SJCRH30 (cell line): ENCODE data around the gene EZR. TPM values are rescaled to one million over a fixed set of nuclear protein-coding genes. Genes with fewer than 3 reads are reported as not detected.

ENCODE experiments used
- DNase-seq, 2 experiments: peaks; one replicate each; pipeline ENCODE4 v3.0.0-alpha.2; 2015 to 2020
- H3K27ac ChIP-seq: fragments of 250-450 bp; sonication (Bioruptor Pico); 2 replicates; pipeline ENCODE4 v1.5.1; 2020; ENCODE audit warnings: mild to moderate bottlenecking, moderate library complexity
- H3K27me3 ChIP-seq: fragments of 250-450 bp; sonication (Bioruptor Pico); 2 replicates; pipeline ENCODE4 v1.5.1; 2020; ENCODE audit warnings: mild to moderate bottlenecking, moderate library complexity
- H3K36me3 ChIP-seq: fragments of 250-450 bp; sonication (Bioruptor Pico); 2 replicates; pipeline ENCODE4 v1.5.1; 2020; ENCODE audit warnings: mild to moderate bottlenecking, moderate library complexity
- H3K4me1 ChIP-seq: fragments of 250-450 bp; sonication (Bioruptor Pico); 2 replicates; pipeline ENCODE4 v1.5.1; 2020; ENCODE audit warnings: mild to moderate bottlenecking, moderate library complexity
- H3K4me3 ChIP-seq: fragments of 250-450 bp; sonication (Bioruptor Pico); 2 replicates; pipeline ENCODE4 v1.5.1; 2020; ENCODE audit warnings: mild to moderate bottlenecking, moderate library complexity
- H3K9me3 ChIP-seq: fragments of 250-450 bp; sonication (Bioruptor Pico); replicated peaks from 2 replicates; pipeline ENCODE4 v1.5.1; 2020; ENCODE audit warnings: mild to moderate bottlenecking, moderate library complexity
- total RNA-seq: library from RNA; depleted of rRNA; stranded (reverse); fragments of >200 nt; shearing (Covaris generic); gene quantifications from 2 replicates; pipeline ENCODE4 v1.2.3, GENCODE V29; 2014; rRNA removed

EZR gene
- 41.9 and 44.6 TPM in 2 replicates for total RNA-seq

DNA sequence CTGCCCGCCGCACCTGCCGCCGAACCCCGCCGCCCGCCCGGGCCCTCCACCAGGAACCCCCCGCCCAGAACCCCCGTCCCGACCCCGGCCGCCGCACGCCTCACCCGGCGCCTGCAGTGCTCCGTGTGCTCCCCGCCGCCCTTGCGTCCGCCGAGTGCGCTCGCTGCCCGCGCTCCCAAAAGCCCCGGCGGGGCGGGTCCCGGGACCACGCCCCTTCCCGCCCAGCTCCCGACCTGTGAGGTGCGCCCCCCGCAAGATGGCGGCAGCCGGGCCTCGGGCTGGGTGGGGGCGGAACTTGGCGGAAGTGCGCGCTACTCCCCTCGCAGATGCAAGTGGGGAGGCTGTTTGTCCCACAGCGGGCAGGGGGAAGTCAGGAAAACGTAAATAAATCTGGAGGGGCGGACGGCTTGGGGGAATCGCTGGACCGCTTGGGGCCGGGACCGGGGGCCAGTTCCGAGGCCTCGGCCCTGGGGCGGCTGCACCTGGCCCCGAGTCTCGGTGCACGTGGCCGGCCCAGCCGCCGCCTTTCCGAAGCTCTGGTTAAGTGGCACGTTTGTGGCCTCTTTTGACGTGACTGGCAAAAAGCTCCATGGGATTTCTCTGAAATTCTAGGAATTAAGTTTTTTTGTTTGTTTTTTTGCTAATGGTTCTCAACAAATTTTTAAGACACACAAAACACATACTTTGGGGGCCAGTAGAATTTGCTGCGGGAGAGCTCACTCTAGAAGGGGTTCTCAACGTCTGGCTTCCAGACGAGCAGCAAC lies at the start of gene EZR:
TSS of gene EZR (minus strand) at position 156 of the 764 bp plus-strand sequence. CDS start 1,275 bp downstream, outside the sequence.
- H3K4me1 ChIP-seq: peaks cover 16% of the 10 kb centered on the region
- H3K27me3 ChIP-seq: no peaks in the 10 kb centered on the region
- peak within 1 kb of the TSS; percentile 33; the same call in 1 of the 2 replicates for H3K27ac ChIP-seq
- H3K36me3 ChIP-seq: no peaks in the 10 kb centered on the region
- no peaks in the 10 kb centered on the region; the same call in 1 of the 2 replicates for H3K9me3 ChIP-seq
- H3K4me3 ChIP-seq: peak within 1 kb of the TSS; percentile 81
- peak; percentile 76 to 78 for DNase-seq

DNA sequence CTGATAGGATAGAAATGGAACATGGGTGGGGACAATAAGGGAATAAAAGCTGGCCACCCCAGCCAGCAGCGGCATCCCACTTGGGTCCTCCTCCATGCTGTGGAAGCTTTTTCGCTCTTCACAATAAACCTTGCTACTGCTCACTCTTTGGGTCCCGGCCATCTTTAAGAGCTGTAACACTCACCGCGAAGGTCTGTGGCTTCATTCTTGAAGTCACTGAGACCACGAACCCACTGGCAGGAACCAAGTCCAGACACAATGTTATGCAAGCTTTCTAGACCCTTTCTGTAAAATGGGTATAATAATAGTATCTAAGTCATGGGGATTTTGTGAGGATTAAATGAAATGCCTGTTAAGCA lies 48.9 kb upstream of the EZR start:
- no peaks in the 10 kb centered on the region for H3K9me3 ChIP-seq
- no peak for DNase-seq
- no peaks in the 10 kb centered on the region for H3K27me3 ChIP-seq
- H3K27ac ChIP-seq: no peak overlapping the region
- H3K4me1 ChIP-seq: no peaks in the 10 kb centered on the region
- no peaks in the 10 kb centered on the region for H3K36me3 ChIP-seq
- no peak overlapping the region for H3K4me3 ChIP-seq

DNA sequence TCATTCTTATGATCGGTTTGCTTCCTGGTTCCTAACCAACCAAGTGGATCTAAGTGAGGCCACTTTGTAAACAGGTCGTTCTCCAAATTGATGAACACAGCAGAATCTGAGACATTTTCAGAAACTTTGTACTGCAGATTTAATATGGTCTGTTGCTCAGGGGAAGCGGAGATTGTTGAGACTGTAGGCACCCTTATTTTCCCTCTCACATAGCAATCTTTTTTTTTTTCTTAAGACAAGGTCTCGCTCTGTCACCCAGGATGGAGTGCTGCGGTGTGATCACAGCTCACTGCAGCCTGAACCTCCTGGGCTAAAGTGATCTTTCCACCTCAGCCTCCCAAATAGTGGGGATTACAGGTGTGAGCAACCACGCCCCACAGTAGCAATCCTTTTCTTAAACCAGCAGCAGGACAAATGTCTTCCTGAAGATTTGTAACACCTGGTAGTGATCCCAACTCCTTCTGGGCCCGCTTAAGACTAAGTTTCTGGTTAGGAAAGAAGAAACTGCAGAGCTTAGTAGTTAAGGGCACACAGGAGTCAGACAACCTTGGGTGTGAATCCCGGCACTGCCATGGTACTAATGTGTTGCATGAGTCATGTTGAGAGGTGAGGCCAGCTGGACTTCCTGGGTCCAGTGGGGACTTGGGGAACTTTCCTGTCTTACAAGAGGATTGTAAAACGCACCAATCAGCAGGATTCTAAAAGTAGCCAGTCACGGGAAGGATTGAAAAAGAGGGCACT lies 48.4 kb upstream of the EZR start:
- H3K4me3 ChIP-seq: no peak overlapping the region
- DNase-seq: no peak
- H3K9me3 ChIP-seq: no peaks in the 10 kb centered on the region
- no peaks in the 10 kb centered on the region for H3K4me1 ChIP-seq
- H3K27ac ChIP-seq: no peak overlapping the region
- H3K27me3 ChIP-seq: no peaks in the 10 kb centered on the region
- no peaks in the 10 kb centered on the region for H3K36me3 ChIP-seq

DNA sequence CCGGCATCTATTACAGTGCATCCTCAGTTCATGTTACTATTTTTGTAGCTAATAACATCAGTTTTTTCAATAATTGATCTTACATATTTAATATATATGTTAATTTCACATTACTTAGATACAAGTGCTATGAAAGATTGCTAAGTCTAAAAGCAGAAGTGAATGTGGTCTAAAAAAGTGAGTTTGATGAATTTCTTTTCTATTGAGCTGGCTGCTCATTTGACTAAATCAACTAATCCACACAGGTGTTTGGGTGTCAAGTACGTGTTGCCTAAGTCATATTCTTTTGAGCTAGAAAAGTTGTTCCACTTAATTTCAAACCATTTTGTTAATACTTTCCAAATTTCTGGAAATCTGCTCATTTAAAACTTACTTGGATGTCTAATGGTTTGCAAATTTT lies 46.6 kb upstream of the EZR start:
- DNase-seq: no peak
- H3K27ac ChIP-seq: no peak overlapping the region
- H3K4me1 ChIP-seq: no peaks in the 10 kb centered on the region
- no peaks in the 10 kb centered on the region for H3K36me3 ChIP-seq
- no peaks in the 10 kb centered on the region for H3K9me3 ChIP-seq
- H3K27me3 ChIP-seq: 0 out of 2 replicates have a peak, but pooled peaks cover 4% of the 10 kb centered on the region
- H3K4me3 ChIP-seq: no peak overlapping the region

DNA sequence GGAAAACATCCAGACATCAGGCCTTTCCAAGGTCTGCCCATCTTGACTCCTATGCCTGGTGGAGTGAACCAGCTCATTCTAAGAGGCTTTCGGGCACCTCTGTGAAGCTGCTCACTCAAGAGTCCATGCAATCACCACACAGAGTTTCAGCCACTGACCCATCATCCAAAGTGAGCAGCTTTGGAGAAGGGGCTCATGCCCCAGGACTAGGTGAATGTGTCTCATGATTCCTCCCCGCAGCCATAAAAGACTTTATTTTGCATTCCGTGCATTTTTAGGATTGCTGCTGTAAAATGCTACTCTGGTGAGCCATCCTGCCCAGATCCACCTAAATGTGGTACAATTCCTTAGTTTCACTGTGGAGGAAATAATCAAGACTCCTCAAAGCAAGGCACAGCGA lies 44.5 kb upstream of the EZR start:
- Histone ChIP-seq H3K9me3 (no peaks in the 10 kb centered on the region), H3K4me3 (no peak overlapping the region), H3K27ac (no peak overlapping the region), H3K4me1 (no peaks in the 10 kb centered on the region), H3K36me3 (no peaks in the 10 kb centered on the region), H3K27me3 (0 out of 2 replicates have a peak, but pooled peaks cover 4% of the 10 kb centered on the region)
- DNase-seq: no peak

DNA sequence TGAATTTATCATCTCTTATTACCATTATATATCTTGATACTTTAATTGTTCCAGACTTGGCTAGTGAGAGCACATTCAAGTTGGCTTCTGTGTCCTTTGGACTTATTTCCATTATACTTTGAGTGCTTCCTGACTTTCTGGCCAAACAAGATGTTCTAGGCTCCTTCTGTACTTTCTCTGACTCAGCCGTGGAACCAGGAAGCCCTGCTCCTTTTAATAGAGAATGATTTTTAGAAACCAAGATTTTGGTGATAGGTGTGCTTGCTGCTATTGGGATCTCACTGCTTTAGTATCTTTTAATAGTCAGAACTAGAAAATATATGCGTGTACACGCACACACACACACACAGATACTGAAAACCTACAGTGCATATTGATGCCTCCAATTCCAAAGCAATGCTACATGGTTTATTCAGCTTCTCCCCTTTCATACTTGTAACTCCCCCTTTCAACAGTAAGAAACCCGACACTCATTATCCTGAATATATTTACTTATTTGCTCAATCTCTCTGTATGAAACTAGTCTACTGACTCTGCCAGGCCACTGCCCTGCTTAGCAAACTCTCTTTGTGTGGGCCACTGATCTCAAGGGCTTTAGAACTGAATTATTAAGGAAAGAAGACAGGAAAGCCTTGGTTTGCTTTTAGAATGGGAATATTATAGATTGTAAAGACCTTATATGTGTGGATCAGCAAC lies 42.7 kb upstream of the EZR start:
- no peak for DNase-seq
- Histone ChIP-seq H3K9me3 (no peaks in the 10 kb centered on the region), H3K36me3 (no peaks in the 10 kb centered on the region), H3K4me3 (no peak overlapping the region), H3K27me3 (0 out of 2 replicates have a peak, but pooled peaks cover 4% of the 10 kb centered on the region), H3K27ac (no peak overlapping the region), H3K4me1 (no peaks in the 10 kb centered on the region)

DNA sequence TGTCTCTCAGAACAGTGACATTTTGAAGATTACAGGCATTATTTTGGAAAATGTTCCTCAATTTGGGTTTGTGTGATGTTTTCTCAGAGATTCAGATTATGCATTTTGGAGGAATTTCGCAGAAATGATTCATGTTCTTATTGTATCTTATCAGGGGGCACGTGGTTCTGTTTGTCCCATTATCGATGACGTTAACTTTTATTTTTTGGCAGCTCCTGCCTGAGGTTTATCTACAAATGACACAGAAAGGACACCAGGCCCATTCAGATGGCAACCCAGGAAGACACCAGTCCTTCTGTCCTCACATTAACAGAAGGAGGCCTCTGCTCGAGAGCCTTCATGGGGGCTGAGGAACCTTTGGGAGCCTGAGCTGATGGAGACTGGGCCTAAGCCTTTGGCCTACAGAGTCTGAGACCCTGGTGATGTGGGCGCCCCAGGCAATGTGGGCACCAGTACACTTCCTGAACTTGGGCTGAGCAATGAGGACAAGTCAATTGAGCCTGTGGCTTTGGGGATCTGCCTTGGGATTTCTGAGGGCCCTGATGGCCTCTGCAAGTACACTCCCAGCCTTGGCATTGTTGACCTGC lies 41.2 kb upstream of the EZR start:
- Histone ChIP-seq H3K27ac (no peak overlapping the region), H3K36me3 (no peaks in the 10 kb centered on the region), H3K4me1 (no peaks in the 10 kb centered on the region), H3K27me3 (0 out of 2 replicates have a peak, but pooled peaks cover 4% of the 10 kb centered on the region), H3K9me3 (no peaks in the 10 kb centered on the region), H3K4me3 (no peak overlapping the region)
- no peak for DNase-seq

DNA sequence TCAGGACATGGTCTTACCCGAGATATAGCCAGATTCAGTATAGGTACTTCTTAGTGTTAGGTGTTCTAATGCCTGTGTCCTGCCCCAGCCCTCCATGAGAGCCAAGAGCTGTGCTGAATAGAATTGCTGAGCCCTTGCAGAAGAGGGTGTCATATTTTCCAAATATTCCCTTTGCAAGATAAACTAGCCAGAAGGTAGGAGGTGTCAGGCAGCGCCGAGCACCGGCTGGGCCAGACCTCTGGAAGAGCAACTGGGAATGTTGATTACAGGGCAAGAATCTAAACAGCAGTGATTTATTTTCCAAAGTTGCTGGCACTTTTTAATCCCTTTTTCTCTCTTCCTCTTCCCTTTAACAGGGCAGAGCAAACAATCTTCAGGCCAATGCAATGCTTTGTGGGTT lies 37.1 kb upstream of the EZR start:
- Histone ChIP-seq H3K4me3 (no peak overlapping the region), H3K27ac (no peak overlapping the region), H3K36me3 (no peaks in the 10 kb centered on the region), H3K27me3 (no peaks in the 10 kb centered on the region), H3K9me3 (no peaks in the 10 kb centered on the region), H3K4me1 (peaks cover 17% of the 10 kb centered on the region)
- no peak for DNase-seq

DNA sequence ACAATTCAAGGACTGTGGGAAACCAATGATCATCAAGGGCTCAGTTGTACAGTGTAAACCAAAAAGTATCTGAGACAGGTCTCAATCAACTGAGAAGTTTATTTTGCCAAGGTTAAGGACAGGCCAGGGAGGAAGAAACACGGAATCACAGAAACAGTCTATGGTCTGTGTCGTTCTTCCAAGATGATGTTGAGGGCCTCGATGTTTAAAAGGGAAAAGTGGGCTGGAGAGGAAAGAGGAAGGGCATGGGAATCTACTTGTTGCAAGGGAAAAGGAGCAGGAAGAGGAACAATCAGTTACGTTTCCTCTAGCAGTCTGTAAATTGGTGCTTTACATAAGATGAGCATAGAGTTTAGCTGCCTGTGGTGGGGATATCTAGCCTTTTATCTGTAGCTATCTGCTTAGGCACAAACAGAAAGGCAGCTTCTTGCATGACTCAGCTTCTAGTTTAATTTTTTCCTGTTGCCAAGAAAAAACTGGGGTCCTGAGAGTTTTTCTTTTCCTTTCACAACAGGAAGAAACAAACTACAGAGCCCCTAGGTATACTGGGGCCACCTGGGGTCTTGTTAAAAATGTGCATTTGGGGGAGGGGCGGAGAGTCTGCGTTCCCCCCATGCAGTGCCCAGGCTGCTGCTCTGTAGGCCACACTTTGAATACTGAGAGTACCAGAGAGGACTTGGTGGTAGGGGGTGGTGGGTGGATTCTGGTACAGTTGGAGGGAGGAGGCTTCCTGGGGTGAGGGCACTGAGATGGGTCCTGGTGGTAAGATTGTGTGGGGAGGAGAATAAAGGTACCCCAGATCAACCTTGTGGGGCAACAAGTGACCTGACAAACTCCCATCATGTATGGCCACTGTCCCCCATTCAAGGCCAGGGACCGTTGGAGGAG lies 35.3 kb upstream of the EZR start:
- no peaks in the 10 kb centered on the region for H3K9me3 ChIP-seq
- H3K36me3 ChIP-seq: no peaks in the 10 kb centered on the region
- H3K4me3 ChIP-seq: no peak overlapping the region
- H3K27me3 ChIP-seq: no peaks in the 10 kb centered on the region
- H3K4me1 ChIP-seq: peaks cover 29% of the 10 kb centered on the region
- no peak overlapping the region for H3K27ac ChIP-seq
- no peak for DNase-seq

DNA sequence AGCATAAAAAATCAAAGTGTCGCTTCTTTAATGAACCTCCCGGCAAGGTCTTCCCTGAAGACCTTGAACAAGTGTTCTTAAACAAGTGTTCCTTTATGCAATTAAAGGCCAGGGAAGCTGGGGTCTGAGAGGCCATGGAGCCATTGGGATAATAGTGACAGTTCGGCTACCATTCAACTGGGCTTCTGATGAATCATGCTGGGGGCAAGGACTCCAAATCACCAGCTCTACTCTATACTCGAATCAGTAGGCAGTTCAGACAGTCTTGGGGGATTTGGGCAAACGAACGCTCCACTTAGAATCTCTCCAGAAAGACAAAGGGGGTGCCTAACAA lies 34.7 kb upstream of the EZR start:
- Histone ChIP-seq H3K4me1 (peaks cover 31% of the 10 kb centered on the region), H3K36me3 (no peaks in the 10 kb centered on the region), H3K27ac (no peak overlapping the region)

DNA sequence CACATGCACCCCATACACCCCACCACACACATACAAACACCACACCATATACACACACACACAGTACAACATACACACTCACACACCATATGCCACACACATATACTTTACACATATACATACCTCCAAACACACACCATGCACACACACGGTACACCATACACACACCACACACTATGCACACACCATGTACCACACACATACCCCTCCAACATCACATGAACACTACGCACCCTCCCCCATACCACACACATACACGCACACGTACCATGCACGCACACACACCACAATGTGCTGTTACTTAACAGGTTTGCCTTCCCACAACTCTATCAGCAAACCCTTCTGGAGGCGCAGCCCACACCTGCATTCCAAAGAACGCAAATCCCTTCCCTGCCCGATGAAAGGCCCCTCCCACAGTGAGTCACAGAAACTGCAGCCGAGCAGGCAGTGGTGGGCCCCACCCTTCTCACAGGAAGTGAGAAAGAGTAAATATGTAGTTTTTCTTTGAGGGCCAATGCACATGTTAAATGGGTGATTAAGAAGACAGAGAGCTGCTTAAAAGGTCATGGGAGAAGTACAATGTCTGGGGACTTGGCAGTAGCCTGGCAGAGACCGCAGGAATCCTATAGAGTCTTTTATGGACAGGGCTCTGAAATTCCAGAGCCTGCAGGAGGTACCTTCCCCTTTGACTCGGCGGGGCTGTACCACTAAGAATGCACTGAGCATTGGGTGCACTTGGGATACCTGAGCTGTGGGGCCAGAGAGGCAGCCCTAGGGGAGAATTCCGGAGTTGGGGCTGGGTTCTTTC lies 34.1 kb upstream of the EZR start:
- DNase-seq: peak; percentile 58 to 68
- Histone ChIP-seq H3K9me3 (no peaks in the 10 kb centered on the region), H3K4me1 (peaks cover 31% of the 10 kb centered on the region), H3K27ac (no peak overlapping the region), H3K36me3 (no peaks in the 10 kb centered on the region), H3K27me3 (no peaks in the 10 kb centered on the region), H3K4me3 (no peak overlapping the region; the same call in 1 of the 2 replicates)

More for the DNA sequence above, 34.7 kb upstream of the EZR start:
- no peaks in the 10 kb centered on the region for H3K9me3 ChIP-seq
- H3K27me3 ChIP-seq: no peaks in the 10 kb centered on the region
- no peak overlapping the region for H3K4me3 ChIP-seq
- no peak for DNase-seq

DNA sequence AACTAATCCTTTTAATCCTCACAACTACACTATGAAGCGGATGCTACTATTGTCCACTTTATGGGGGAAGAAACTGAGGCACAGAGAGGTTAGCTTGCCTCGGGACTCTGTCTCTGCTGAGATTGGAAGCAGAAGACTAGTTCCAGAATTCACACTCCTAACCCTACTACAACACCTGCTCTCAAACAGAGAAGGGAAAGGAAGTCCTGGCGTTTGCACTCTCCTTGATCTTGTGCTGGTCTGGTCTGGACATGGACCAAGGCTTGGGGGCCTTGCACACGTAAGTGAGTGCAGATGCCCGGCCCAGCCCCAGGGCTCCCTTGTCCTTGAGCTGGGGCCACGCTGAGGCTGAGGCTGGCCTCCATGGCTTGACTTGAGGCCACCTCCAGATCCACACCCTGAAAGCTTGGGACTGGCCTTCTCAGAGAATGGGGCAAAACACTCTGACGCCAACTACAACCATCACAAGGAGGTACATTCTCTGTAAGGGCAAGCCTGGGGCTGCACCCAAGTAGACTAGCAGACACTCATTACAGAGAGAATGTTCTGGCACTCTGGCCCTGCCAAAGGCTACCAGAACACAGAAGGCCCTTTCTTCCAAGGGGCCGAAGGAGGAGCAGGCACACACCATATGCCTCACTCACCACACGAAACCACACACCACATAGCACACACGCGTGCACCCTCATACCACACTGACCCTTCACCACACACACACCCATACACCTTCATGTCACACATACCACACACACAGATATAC lies 33.3 kb upstream of the EZR start:
- Histone ChIP-seq H3K27ac (no peak overlapping the region), H3K36me3 (no peaks in the 10 kb centered on the region), H3K27me3 (no peaks in the 10 kb centered on the region), H3K4me1 (peaks cover 31% of the 10 kb centered on the region), H3K9me3 (no peaks in the 10 kb centered on the region), H3K4me3 (no peak overlapping the region)
- DNase-seq: no peak

DNA sequence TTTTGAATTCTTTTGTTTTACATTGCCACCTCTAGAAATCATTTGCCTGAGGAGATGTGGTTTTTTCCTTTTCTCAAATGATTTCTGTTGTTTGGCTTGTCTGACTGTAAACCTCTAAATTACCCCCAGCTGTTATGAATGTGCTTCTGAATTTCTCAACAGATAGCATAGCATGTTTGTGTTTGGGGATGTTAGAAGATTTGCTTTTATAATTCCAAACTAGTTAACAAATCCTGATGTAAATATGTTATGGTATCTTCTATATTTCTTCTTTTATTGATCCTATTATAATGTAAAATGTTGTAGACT lies 31.6 kb upstream of the EZR start:
- Histone ChIP-seq H3K9me3 (no peaks in the 10 kb centered on the region), H3K4me3 (no peak overlapping the region), H3K27ac (no peak overlapping the region), H3K4me1 (peaks cover 31% of the 10 kb centered on the region), H3K27me3 (no peaks in the 10 kb centered on the region; the same call in 1 of the 2 replicates), H3K36me3 (no peaks in the 10 kb centered on the region)
- no peak for DNase-seq
